ENCODE data around the gene SMOC2.

DNA sequence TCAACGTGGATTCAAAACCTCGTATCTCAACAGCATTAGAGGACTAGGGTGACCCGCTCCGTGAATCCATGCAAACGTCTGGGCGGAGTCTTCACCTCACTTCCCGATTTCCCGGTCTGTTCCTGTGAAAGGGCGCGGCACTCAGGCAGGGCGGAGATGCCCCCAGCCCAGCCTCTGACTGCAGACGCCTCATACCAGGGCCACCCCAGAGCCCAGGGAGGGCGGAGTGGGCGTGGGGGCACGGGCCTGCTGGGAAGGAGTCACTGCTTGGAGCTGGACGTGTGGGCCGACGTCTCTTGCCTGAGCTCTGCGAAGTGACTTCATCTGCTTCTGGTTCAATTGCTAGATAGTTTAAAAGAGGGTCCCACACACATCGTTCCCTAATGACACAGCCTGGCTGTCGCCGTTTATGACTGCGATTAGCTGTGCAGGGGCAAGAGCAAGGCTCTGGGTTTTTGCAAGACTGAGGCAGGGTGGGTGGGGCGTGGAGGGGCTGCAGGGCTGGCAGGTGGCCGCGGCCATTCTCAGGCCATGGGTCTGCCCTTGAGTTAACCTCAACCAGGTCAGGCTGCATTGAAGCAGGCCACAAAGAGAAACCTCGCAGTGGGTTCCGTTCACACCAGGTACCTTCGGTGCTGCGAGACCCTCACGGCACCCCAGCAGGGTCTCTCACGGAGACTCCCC, 15.0 kb downstream of the SMOC2 start:
- TF ChIP-seq, protein P1, sequence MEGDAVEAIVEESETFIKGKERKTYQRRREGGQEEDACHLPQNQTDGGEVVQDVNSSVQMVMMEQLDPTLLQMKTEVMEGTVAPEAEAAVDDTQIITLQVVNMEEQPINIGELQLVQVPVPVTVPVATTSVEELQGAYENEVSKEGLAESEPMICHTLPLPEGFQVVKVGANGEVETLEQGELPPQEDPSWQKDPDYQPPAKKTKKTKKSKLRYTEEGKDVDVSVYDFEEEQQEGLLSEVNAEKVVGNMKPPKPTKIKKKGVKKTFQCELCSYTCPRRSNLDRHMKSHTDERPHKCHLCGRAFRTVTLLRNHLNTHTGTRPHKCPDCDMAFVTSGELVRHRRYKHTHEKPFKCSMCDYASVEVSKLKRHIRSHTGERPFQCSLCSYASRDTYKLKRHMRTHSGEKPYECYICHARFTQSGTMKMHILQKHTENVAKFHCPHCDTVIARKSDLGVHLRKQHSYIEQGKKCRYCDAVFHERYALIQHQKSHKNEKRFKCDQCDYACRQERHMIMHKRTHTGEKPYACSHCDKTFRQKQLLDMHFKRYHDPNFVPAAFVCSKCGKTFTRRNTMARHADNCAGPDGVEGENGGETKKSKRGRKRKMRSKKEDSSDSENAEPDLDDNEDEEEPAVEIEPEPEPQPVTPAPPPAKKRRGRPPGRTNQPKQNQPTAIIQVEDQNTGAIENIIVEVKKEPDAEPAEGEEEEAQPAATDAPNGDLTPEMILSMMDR (IDR thresholded peaks at IDR 0.05; ENCODE audit: low read depth, low read length), result no peak
- TF ChIP-seq EZH2phosphoT487 (IDR thresholded peaks at IDR 0.05; ENCODE audit: low read depth), result no peak

Measured in OCI-LY3 (cell line).